ENCODE data around the gene FAM13A. TPM values are rescaled to one million over a fixed set of nuclear protein-coding genes. Genes with fewer than 3 reads are reported as not detected.

FAM13A gene
- total and polyA plus RNA-seq, 2 of the 13 experiments (the other 11 are each of a cell fraction or from before 2014, with no cell fraction given), result 1.2 to 36.2 TPM

- no peak for TF ChIP-seq ZNF142 (CRISPR knock-in tag; IDR thresholded peaks at IDR 0.05)
- no peak for TF ChIP-seq MED13 (CRISPR knock-in tag; IDR thresholded peaks at IDR 0.05)
- TF ChIP-seq, protein P1, sequence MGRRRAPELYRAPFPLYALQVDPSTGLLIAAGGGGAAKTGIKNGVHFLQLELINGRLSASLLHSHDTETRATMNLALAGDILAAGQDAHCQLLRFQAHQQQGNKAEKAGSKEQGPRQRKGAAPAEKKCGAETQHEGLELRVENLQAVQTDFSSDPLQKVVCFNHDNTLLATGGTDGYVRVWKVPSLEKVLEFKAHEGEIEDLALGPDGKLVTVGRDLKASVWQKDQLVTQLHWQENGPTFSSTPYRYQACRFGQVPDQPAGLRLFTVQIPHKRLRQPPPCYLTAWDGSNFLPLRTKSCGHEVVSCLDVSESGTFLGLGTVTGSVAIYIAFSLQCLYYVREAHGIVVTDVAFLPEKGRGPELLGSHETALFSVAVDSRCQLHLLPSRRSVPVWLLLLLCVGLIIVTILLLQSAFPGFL (CRISPR knock-in tag; IDR thresholded peaks at IDR 0.05), result no peak
- no peak for TF ChIP-seq SALL2 (CRISPR knock-in tag; IDR thresholded peaks at IDR 0.05)
- TF ChIP-seq NR2F6 (IDR thresholded peaks at IDR 0.05), result no peak
- no peak for TF ChIP-seq NR2F6 (CRISPR knock-in tag; IDR thresholded peaks at IDR 0.05)
- TF ChIP-seq ATF1 (CRISPR knock-in tag; IDR thresholded peaks at IDR 0.05), result peak; percentile 40; the same call in 1 of the 2 replicates
- TF ChIP-seq ZSCAN22 (CRISPR knock-in tag; IDR thresholded peaks at IDR 0.05), result no peak
- TF ChIP-seq SAP130 (CRISPR knock-in tag; IDR thresholded peaks at IDR 0.05; ENCODE audit: low read depth), result peak; percentile 41; the same call in 1 of the 2 replicates
- TF ChIP-seq, protein P2, sequence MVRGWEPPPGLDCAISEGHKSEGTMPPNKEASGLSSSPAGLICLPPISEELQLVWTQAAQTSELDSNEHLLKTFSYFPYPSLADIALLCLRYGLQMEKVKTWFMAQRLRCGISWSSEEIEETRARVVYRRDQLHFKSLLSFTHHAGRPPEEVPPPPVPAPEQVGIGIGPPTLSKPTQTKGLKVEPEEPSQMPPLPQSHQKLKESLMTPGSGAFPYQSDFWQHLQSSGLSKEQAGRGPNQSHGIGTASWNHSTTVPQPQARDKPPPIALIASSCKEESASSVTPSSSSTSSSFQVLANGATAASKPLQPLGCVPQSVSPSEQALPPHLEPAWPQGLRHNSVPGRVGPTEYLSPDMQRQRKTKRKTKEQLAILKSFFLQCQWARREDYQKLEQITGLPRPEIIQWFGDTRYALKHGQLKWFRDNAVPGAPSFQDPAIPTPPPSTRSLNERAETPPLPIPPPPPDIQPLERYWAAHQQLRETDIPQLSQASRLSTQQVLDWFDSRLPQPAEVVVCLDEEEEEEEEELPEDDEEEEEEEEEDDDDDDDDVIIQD (CRISPR knock-in tag; IDR thresholded peaks at IDR 0.05; ENCODE audit: low read depth), result 0 out of 2 replicates have a peak, but pooled peaks have one; percentile 16
- TF ChIP-seq ZFY (CRISPR knock-in tag; IDR thresholded peaks at IDR 0.05), result no peak
- TF ChIP-seq POGZ (CRISPR knock-in tag; IDR thresholded peaks at IDR 0.05), result peak; percentile 30; the same call in 1 of the 2 replicates
- peak; percentile 89 for TF ChIP-seq MED1 (CRISPR knock-in tag; IDR thresholded peaks at IDR 0.05)
- no peak for TF ChIP-seq ZNF468 (CRISPR knock-in tag; IDR thresholded peaks at IDR 0.05)
- TF ChIP-seq, protein P3, sequence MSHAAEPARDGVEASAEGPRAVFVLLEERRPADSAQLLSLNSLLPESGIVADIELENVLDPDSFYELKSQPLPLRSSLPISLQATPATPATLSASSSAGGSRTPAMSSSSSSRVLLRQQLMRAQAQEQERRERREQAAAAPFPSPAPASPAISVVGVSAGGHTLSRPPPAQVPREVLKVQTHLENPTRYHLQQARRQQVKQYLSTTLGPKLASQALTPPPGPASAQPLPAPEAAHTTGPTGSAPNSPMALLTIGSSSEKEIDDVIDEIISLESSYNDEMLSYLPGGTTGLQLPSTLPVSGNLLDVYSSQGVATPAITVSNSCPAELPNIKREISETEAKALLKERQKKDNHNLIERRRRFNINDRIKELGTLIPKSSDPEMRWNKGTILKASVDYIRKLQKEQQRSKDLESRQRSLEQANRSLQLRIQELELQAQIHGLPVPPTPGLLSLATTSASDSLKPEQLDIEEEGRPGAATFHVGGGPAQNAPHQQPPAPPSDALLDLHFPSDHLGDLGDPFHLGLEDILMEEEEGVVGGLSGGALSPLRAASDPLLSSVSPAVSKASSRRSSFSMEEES (CRISPR knock-in tag; IDR thresholded peaks at IDR 0.05), result 0 out of 2 replicates have a peak, but pooled peaks have one; percentile 23
- TF ChIP-seq ZFAT (CRISPR knock-in tag; conservative IDR thresholded peaks at IDR 0.05), result no peak
- TF ChIP-seq MXI1 (IDR thresholded peaks at IDR 0.05; ENCODE audit: borderline replicate concordance, low read depth, low read length), result no peak
- TF ChIP-seq PAXIP1 (CRISPR knock-in tag; conservative IDR thresholded peaks at IDR 0.05), result peak; percentile 74
Observed at GRCh38 chr4:89009115-89009514, 47.9 kb downstream of the FAM13A start (continued).
